ENCODE results near the gene RMI1. TPM values are rescaled to one million over a fixed set of nuclear protein-coding genes. Genes with fewer than 3 reads are reported as not detected.

The RMI1 gene
- total and polyA plus RNA-seq, 2 donors (not counting 3 experiments of a cell fraction or from before 2014, with no cell fraction given), result 1.1 to 11.5 TPM

GRCh38 chr9:83991355-83991754 lies 10.8 kb downstream of the RMI1 start:
- Histone ChIP-seq H3K27me3 (ENCODE audit: control insufficient read depth in 2 of 2, insufficient read depth in 2 of 2, low read length in 2 of 2) (no peaks in the 10 kb centered on the region), H3K79me2 (ENCODE audit: control insufficient read depth, insufficient read depth, low read length) (peaks cover 39% of the 10 kb centered on the region), H3K9me1 (replicated peaks; ENCODE audit: control insufficient read depth, extremely low read depth, insufficient read depth, low read length) (no peaks in the 10 kb centered on the region), H3K27ac (ENCODE audit: insufficient read depth, low read depth, low read length) (no peak overlapping the region), H2AFZ (ENCODE audit: low read depth, low read length) (no peak overlapping the region), H3K36me3 (ENCODE audit: control insufficient read depth in 2 of 2, extremely low read depth in 1 of 2, insufficient read depth in 2 of 2, low read length in 2 of 2) (no peaks in the 10 kb centered on the region), H3K4me3 (replicated peaks in 1 of 3; ENCODE audit: insufficient read depth in 1 of 3, low read depth in 1 of 3, low read length in 3 of 3) (no peak overlapping the region), H3K9ac (replicated peaks; ENCODE audit: extremely low read depth, insufficient read depth, low read length) (no peak overlapping the region), H3K4me2 (ENCODE audit: insufficient read depth, low read length) (no peak overlapping the region), H4K20me1 (replicated peaks; ENCODE audit: control insufficient read depth, extremely low read depth, insufficient read depth, low read length) (no peaks in the 10 kb centered on the region), H3K4me1 (ENCODE audit: control insufficient read depth, extremely low read depth, insufficient read depth, low read length) (no peaks in the 10 kb centered on the region), H3K9me3 (replicated peaks; ENCODE audit: control insufficient read depth, insufficient read depth, low read length) (no peaks in the 10 kb centered on the region)
- CTCF ChIA-PET, result interaction anchor here (0.8 kb wide), 1 partner anchor 270 kb away, joined by 3 read pairs; no protein-coding TSS in a partner anchor
- dilution Hi-C loops (cut with MboI; ENCODE audit: extremely low pct_ligation_motif_present, low sequenced_read_pairs), result no loop called here
- BruUV-seq (replicated peaks), result no TSS peak
- POLR2A ChIA-PET, result no interaction called here
- FAIRE-seq (no peak), DNase-seq (ENCODE audit: low read depth, low spot score) (no peak)
- intact Hi-C loops (cut with micrococcal nuclease), result no loop called here
- TF ChIP-seq, protein P1, sequence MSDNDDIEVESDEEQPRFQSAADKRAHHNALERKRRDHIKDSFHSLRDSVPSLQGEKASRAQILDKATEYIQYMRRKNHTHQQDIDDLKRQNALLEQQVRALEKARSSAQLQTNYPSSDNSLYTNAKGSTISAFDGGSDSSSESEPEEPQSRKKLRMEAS (IDR thresholded peaks at IDR 0.05; ENCODE audit: insufficient read depth, insufficient read length), result no peak
- no peak for TF ChIP-seq EZH2 (IDR thresholded peaks at IDR 0.05; ENCODE audit: borderline replicate concordance, low read depth, low read length, severe bottlenecking)
- no peak for TF ChIP-seq FOS (IDR thresholded peaks at IDR 0.05; ENCODE audit: borderline replicate concordance, insufficient read depth, low read length)
- no peak for TF ChIP-seq MYC (IDR thresholded peaks at IDR 0.05; ENCODE audit: low read depth, low read length)
- no peak for TF ChIP-seq POLR2AphosphoS5 (IDR thresholded peaks at IDR 0.05; ENCODE audit: insufficient read depth, low read depth, low read length)
- no peak for TF ChIP-seq JUN (IDR thresholded peaks at IDR 0.05; ENCODE audit: borderline replicate concordance, insufficient read depth, insufficient read length, low read depth)
- TF ChIP-seq, protein P2, sequence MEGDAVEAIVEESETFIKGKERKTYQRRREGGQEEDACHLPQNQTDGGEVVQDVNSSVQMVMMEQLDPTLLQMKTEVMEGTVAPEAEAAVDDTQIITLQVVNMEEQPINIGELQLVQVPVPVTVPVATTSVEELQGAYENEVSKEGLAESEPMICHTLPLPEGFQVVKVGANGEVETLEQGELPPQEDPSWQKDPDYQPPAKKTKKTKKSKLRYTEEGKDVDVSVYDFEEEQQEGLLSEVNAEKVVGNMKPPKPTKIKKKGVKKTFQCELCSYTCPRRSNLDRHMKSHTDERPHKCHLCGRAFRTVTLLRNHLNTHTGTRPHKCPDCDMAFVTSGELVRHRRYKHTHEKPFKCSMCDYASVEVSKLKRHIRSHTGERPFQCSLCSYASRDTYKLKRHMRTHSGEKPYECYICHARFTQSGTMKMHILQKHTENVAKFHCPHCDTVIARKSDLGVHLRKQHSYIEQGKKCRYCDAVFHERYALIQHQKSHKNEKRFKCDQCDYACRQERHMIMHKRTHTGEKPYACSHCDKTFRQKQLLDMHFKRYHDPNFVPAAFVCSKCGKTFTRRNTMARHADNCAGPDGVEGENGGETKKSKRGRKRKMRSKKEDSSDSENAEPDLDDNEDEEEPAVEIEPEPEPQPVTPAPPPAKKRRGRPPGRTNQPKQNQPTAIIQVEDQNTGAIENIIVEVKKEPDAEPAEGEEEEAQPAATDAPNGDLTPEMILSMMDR (IDR thresholded peaks at IDR 0.05; ENCODE audit: extremely low read depth in 1 of 2, insufficient read depth in 1 of 2, low read depth in 1 of 2, low read length in 2 of 2), result no peak
- TF ChIP-seq GATA2 (IDR thresholded peaks at IDR 0.05; ENCODE audit: insufficient read depth, insufficient read length, low read depth, low read length), result no peak
- TF ChIP-seq POLR2A (IDR thresholded peaks at IDR 0.05; ENCODE audit: low read depth, low read length), result no peak

All from endothelial cell of umbilical vein (primary cell).